ENCODE data around the gene POLR1C. TPM values are rescaled to one million over a fixed set of nuclear protein-coding genes. Genes with fewer than 3 reads are reported as not detected.
"Not testable (repeated sequence)": the region's sequence is repeated elsewhere in the genome, so short reads cannot be mapped to it uniquely, and the experiment has no call there.

POLR1C gene, protein sequence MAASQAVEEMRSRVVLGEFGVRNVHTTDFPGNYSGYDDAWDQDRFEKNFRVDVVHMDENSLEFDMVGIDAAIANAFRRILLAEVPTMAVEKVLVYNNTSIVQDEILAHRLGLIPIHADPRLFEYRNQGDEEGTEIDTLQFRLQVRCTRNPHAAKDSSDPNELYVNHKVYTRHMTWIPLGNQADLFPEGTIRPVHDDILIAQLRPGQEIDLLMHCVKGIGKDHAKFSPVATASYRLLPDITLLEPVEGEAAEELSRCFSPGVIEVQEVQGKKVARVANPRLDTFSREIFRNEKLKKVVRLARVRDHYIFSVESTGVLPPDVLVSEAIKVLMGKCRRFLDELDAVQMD
- 27.7 TPM for total RNA-seq

DNA sequence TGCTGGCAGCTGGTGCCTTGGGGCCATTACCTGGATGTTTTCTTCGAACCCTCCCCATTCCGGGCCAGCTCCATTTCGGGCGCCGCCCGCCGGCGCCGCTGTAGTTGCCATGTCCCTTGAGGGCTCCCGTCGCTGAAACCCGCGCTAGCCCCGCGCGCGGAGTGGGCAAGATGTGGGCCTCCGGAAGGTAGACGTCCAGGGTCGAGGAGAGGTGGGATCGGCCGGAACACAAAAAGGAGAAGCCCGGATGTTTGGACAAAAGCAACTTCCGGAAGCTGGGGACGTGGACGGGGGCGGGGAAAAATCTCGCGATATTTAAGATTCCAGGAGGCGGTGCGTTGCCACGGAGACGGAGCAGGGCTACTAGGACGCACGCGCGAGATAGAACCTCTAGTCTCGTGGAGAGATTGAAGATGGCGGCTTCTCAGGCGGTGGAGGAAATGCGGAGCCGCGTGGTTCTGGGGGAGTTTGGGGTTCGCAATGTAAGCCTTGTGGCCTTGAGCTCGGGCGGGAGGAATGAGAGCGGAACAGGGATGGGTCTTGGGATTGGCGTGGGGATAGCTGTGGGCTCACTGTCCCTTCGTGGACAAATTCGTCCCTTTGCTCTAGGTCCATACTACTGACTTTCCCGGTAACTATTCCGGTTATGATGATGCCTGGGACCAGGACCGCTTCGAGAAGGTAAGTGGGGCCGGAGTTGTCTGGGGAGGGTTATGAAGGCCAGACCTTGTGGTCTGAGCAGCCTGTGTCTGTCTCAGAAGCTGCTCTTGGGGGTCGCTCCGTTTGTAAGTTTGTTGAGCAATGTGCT lies at the start of gene POLR1C, which contains the start of gene YIPF3:
Gene POLR1C (plus strand): TSS at position 393 of the 808 bp plus-strand sequence. CDS start 21 bp downstream, at position 414.
Gene YIPF3 (minus strand): TSS at position 230 of the 808 bp plus-strand sequence. CDS start 119 bp downstream, at position 111.
- FAIRE-seq (peak; percentile 33), DNase-seq (ENCODE audit: low spot score in 2 of 2) (peak; percentile 89 to 97)

DNA sequence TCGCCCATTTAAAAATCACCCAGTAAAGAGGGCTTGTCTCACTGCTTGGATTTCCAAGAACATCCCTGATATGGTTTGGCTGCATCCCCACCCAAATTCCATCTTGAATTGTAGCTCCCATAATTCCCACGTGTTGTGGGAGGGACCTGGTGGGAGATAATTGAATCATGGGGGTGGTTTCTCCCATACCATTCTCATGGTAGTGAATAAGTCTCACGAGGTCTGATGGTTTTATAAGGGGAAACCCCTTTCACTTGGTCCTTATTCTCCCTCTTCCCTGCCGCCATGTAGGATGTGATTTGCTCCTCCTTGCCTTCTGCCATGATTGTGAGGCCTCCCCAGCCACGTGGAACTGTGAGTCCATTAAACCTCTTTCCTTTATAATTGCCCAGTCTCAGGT lies 49.6 kb upstream of the POLR1C start:
- not testable (repeated sequence) for DNase-seq (ENCODE audit: low spot score in 2 of 2); FAIRE-seq

DNA sequence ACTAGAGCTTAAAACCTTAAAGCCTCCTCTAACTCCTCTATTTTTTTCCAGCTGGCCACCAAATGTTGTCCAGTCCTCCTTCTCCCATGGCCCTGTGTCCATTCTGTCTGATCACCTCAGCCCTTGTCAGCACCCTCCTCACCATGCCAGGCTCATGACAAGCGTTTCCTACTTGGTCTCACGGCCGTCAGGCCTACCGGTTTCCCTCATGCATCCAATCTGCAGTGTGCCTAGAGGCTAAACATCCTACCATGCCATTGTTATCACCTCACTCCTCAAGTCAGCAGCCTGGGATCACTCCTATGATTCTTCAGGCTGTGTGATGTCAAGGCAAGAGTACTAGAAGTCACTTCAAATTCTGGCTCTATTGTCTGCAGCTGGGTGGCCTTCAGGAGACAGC lies 49.1 kb upstream of the POLR1C start:
- DNase-seq (ENCODE audit: low spot score in 2 of 2), result no peak
- no peak for FAIRE-seq

DNA sequence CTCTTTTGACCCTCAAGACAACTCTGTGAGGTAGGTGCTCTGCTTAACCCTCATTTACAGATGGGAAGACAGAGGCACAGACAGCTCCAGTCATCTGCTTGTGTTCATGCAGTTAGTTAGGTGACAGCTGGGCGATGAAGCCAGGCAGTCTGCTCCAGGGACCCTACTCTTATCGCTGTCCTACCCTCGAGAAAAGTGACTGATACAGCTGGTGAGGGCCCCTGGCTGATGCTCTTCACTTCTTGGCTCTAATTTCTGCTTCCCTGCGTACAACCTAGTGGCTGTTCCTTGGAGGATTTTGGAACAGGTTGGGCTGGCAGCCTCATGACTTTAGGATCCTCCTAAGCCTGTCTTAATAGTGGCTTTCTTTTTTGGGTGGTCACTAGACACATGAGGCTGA lies 48.6 kb upstream of the POLR1C start:
- no peak for DNase-seq (ENCODE audit: low spot score in 2 of 2)
- no peak for FAIRE-seq

DNA sequence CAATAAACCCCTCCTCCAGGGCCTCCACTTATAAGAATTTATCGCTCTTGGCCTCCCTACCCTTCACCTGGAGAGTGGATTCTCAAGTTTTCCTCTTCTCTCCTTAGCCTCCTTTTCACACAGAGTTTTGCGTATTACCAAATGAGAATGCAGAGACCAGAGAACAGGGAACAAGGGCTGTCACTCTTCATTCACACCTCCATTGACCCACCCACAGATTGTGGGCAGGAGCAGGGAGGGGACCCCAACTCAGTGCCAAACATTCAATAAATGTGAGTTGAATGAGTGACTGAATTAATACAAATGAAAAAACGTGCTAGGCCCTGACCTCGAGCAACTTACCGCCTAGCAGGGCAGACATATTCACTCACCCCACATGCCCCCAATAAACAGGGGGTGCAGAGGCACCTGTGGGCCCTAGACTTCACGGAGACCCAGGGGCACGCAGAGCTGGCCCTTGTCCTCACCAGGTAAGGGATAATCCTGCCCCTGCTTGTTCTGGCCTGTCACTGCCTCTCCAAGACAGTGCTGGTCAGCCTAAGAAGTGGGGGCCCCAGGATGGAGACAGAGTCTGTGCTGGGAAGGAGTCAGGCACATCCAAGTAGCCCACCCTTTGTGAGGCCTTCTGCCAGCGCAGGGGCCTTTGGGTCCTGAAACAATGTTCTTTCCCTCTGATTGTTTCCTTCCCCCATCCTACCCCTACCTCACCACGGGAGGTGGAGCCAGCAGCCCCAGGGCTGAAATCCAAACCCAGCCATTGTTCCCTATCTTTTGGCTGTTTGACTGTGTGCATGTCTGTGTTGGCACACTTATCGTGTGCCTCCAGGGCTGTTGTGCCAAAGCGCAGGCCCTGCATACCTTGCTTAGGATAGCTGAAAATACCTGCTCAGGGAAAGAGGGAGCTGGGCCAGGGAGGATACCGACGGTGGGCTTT lies 47.9 kb upstream of the POLR1C start:
- FAIRE-seq, result no peak

DNA sequence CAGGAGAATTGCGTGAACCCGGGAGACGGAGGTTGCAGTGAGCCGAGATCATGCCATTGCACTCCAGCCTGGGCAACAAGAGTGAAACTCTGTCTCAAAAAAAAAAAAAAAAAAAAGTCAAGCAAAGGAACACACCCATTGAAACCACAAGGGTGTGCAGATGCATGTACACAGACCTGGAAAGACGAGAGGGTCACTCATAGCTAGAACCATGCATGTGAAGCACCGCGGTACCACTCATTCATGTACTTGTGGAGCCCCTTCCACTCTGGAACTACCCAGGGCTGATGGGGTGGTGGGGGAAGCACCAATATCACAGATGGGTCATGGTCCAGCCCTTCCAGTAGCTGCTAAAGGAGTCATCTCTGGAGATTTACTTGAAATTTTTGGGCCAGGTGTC lies 46.9 kb upstream of the POLR1C start:
- no peak for DNase-seq (ENCODE audit: low spot score in 2 of 2)
- FAIRE-seq, result no peak

More for the DNA sequence above, 47.9 kb upstream of the POLR1C start:
- no peak for DNase-seq (ENCODE audit: low spot score in 2 of 2)

DNA sequence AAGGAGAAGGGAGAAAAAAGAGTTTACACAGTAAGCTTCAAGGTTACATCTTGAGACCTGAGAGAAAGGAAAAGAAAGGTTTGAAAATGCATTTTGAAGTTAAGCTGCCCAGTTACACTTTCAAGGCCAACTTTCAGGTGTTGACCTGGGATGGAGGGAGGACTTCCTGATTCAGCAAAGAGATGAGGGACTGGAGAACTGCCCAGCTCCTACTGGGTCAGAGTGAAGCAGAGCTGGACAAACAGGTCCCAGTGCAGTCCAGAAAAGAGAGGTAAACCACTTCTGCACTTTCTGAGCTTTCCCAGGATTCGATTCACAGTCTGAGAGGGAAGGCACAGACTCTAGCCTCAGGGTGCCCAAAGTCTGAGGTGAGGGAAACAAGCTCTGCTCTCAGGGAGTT lies 45.5 kb upstream of the POLR1C start:
- FAIRE-seq (no peak), DNase-seq (ENCODE audit: low spot score in 2 of 2) (no peak)

DNA sequence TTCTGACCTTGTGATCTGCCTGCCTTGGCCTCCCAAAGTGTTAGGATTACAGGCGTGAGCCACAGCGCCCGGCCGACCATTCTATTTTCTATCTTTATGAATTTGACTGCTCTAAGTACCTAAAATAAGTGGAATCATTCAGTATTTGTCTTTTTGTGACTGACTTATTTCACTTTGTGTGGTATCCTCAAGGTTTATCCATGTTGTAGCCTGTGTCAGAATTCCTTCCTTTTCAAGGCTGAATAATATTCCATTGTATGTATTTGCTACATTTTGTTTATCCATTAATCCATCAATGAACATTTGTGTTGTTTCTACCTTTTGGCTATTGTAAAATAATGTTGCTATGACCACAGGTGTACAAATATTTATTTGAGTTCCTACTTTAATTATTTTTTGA lies 44.4 kb upstream of the POLR1C start:
- DNase-seq (ENCODE audit: low spot score in 2 of 2) (no peak), FAIRE-seq (no peak)

DNA sequence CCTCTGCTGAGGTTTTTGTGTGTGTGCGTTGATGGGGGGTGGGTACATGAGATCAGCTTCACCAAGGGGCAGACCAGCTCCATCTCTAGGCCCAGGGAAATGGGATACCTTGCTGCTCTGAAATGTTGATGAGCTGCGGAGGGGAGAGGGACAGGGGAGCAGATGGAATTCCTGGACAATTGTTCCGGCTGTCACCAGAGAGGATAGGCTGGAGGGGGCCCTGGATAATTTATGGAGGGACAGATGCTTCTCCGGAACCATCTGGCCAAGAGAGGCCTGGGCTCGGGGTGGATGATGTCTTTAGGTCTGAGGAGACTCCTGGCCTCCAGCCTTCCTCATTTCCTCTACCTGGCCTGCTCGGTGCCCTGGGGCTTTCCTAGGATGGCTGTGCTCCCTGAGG lies 41.4 kb upstream of the POLR1C start:
- no peak for DNase-seq (ENCODE audit: low spot score in 2 of 2)

DNA sequence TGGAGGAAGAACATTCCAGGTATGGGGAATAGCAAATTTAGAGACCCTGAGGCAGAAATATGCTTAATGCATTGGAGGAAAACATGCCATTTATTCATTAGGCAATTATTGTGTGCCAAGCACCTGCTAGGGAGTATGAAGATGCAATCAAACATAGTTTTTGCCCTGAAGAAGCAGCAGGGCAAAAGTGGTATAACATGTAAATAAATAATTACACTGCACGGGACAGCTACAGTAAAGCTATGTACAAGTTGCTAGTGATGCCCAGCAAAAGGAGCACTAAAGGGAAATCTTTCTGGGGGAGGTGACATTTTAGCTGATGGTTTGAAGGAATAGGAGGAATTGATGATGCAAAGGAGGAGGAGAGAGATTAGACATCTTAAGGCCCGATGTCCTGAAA lies 40.1 kb upstream of the POLR1C start:
- DNase-seq (ENCODE audit: low spot score in 2 of 2) (no peak), FAIRE-seq (no peak)

More for the DNA sequence above, 41.4 kb upstream of the POLR1C start:
- no peak for FAIRE-seq

DNA sequence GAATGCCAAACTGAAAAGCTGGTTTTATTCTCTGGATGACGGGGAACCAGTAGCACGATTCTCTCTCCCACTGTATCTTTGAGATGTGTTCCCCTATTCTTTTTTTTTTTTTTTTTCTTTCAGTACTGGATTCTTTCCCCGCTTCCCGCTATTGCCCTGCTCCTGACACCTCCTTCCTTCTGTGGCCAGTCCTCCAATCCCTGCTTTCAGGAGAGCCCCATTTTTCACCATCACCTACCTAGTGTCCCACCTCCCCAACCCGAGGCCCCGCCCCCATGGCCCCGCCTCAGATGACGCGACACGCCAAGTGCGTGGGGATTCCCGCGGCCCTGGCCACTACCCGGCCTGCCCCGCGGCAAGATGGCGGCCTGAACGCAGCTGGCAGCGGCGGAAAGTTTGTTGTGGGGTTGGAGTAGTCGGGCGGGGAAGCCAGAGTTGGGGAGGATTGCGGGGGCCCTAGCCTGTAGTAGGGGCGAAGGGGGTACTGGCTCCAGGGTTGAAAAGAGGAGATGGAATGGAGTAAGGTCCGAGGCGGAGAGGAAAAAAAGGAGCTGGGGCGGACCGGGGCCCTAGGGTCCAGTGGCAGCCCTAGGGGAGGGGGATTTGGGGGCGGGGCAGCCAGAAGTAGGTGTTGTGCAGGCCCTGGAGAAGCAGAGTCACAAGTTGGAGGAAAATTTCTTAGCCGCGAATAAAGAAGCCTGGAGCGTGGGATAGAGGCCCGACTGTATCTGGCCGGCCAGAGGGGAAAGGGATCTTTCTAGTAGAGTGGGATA lies 39.5 kb upstream of the POLR1C start, which contains the start of gene TJAP1:
Gene TJAP1 (plus strand): TSS at position 336 of the 773 bp plus-strand sequence. CDS start 21,432 bp downstream, outside the sequence.
- FAIRE-seq (no peak), DNase-seq (ENCODE audit: low spot score in 2 of 2) (peak; percentile 79 to 92)

DNA sequence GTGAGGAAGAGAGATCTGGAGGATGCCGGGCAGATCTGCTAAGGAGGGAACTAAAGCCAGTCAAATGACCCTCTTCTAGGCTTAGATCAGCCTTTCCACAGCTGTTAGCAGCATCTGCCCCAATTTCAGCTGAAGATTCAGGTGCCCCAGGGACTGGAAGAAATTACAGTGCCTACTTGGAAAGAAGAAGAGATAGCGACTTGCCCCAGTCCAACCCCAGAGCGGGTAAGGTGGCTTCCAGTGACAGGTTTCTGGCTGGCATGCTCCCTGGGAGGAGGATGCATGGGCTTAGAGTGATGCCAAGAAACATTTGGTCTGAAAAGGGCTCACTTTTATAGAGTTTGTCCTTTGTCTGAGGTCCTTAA lies 38.9 kb upstream of the POLR1C start:
- no peak for DNase-seq (ENCODE audit: low spot score in 2 of 2)
- FAIRE-seq, result no peak

DNA sequence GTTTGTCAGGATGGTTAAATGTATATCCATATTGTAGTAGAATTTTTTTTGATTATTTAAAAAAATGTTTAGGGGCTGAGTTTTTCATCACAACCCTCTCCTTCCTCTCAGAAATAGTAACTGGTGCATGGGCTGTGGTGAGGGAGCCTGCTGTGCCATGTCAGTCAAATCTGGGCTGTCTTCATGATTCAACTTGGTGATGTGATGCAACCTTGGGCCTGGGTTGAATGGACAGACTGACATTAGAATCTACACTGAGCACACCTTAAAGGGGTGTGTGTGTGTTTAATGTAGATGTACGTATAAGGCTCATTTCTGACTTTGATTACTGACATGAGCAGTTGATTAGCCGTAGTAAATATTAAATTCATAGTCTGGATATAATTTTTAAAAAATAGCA lies 35.8 kb upstream of the POLR1C start:
- FAIRE-seq, result no peak
- DNase-seq (ENCODE audit: low spot score in 2 of 2), result no peak

DNA sequence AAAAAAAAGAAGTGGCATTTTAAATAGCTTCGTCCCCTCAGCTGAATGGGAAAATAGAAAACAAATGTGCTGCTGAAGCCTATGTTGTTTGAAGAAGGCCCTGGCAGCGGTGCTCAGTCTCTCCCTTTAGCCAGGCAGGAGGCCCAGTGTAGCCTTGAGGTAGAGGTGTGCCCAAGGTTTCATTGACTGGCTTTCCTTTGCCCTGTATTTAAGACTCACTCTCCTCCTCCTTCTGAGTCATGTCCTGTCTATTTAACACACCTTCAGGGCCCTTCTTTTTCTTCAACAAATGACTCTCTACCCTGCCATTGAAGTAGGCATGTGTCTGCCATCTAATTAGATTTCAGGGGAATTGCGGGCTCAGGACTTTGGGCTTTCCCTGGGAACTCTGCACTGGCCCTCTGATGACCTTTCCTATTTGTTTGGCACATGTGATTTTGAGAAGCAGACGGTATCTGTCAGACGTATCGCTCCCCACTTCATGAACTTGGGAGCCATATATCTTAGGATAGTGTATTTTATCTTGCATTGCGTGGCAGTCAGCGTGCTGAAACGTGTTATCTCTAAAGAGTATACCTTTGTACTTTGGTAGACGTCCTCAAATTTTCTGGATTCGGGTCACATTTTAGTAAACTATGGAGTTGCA lies 35.2 kb upstream of the POLR1C start:
- FAIRE-seq (no peak), DNase-seq (ENCODE audit: low spot score in 2 of 2) (no peak)

DNA sequence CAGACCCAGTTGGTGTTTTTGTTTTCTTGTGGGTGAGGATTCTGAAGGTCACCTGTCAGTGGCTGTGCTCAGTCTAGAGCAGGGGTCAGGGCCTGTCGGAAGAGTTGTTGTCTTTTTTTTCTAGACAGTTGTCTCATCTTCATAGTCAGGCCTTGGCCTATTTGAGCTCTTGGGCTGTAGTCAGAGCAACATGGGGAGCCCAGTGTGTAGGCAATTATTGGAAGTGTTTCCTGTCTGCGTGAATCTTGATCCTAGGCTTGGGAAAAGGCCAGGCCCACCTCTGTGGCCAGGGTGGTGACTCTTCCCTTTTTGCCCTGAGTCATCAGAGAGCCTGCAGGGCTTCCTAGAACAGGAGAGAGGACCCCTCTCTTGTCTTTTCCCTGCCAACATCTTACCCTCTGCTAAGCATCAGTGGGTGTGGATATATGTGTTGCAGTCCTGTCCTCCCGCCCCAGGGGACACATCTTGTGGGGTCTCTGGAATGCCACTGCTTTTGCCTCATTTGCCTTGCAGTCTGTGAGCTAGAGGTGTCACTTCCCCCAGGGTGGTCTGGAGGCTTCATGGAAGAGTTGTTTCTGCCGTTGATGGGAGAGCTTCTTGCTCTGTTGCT lies 28.1 kb upstream of the POLR1C start:
- DNase-seq (ENCODE audit: low spot score in 2 of 2), result no peak
- FAIRE-seq, result no peak

DNA sequence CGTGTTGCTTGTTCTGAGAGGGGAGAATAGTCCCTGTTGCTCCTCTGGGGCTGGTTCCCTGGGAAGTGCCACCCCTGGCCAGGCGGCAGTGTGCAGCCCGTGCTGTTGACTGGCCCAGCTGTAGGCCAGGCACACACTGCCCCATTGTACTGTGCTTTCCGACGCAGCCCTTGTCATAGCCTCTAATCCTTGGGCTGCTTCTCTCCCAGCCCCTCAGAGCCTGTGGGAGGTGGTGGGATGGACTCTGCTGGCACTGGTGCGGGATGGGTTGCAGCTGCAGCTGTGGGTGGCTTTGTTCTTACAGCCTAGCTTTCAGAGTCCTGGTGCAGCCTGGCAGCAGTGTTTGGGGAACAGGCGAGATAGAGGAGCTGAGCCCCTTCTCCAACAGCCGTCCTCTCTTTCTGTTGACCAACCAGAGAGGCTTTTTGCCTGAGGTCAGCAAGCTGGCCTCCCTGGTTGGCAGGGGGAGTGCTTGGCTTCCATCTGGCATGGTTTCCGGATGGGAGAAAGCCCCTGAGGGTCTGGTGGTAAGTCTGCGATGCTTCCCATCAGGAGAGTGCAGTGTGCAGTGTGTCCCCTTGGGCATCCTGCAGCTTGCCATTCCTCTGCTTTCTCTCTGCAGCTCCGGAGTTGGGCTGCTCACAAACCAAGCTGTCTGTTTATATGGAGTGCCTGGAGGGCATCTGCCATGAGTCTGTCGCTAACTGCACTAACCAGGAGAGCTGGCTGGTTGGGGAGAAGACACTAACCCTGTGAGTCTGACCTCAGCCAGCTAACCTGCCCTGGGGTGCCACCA lies 27.4 kb upstream of the POLR1C start:
- DNase-seq (ENCODE audit: low spot score in 2 of 2), result peak; percentile 64 to 66
- FAIRE-seq, result no peak

DNA sequence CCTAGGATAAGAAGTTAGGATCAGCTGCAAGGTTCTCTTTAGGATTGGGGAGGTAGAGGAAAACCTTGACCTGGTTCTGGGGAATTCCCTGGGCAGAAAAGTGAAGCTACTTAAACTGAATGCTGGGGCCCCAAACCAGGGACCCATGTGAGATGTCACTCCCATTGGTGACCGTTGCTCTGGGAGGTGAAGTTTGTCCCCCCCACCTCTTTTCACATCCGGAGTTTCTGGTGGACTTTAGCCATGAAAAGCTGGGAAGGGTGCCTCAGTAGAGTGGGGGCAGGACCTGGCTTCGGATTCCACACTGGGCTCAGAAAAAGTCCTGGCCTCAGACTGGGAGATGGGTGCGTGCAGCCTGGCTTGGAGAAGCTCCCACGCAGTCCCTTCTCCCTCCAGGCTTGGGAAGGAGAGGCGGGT lies 26.4 kb upstream of the POLR1C start:
- no peak for FAIRE-seq
- DNase-seq (ENCODE audit: low spot score in 2 of 2), result no peak
